Subcutaneous adipose tissue (tissue), 4 donors: Measurements from ENCODE around the gene CITED2. TPM values are rescaled to one million over a fixed set of nuclear protein-coding genes. Genes with fewer than 3 reads are reported as not detected.

Source experiments
- CTCF ChIP-seq: fragments of 450-650 bp; IDR thresholded peaks from one replicate; pipeline ENCODE4 v1.5.1; 2016; ENCODE audit warnings: low read depth, mild to moderate bottlenecking, control low read depth, antibody characterized with exemption, moderate library complexity
- total RNA-seq, 4 donors: library from RNA; depleted of rRNA; stranded (reverse); fragments of >200 nt; gene quantifications; one replicate each; pipeline ENCODE4 v1.1.0, GENCODE V29; 2016

The CITED2 gene
- total RNA-seq, 4 donors from 2014 or later = 117 to 273 (median 201) TPM

- no peak for TF ChIP-seq CTCF
These were observed 6.2 kb upstream of the CITED2 start for GRCh38 chr6:139380611-139381010.

GRCh38 chr6:139380168-139380567, 5.7 kb upstream of the CITED2 start:
- no peak for TF ChIP-seq CTCF

GRCh38 chr6:139378882-139379341, 4.5 kb upstream of the CITED2 start:
- TF ChIP-seq CTCF = no peak

- no peak for TF ChIP-seq CTCF
These were observed 3.8 kb upstream of the CITED2 start for GRCh38 chr6:139378226-139378625.

GRCh38 chr6:139376604-139377218, 2.3 kb upstream of the CITED2 start:
- no peak for TF ChIP-seq CTCF

- TF ChIP-seq CTCF = no peak
These were observed 1.5 kb upstream of the CITED2 start for GRCh38 chr6:139376017-139376330.

- no peak for TF ChIP-seq CTCF
These were observed 973 bp upstream of the CITED2 start for GRCh38 chr6:139375226-139376016.
